ENCODE results near the gene MAPKAPK2.
"Not testable (repeated sequence)": the region's sequence is repeated elsewhere in the genome, so short reads cannot be mapped to it uniquely, and the experiment has no call there.

The MAPKAPK2 gene

DNA sequence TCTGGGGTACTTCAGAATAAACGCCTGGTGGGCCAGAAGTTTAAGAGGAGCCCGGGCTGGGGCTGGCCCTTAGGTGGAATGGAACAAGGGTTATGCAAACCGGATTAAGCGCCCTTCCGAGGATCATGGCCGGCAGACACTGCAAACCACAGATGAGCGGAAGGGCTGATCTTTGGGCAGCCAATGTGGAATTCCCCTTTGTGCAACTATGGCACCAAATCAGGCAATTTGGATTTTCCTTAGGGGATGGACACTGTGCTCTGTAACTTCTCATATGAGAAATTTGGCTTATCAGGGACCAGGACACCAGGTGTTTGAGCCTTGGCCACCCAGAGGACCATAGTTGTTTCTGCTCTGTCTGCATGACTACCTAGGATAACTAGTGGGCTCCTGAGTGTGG, 93.3 kb downstream of the MAPKAPK2 start:
- DNase-seq = no peak

DNA sequence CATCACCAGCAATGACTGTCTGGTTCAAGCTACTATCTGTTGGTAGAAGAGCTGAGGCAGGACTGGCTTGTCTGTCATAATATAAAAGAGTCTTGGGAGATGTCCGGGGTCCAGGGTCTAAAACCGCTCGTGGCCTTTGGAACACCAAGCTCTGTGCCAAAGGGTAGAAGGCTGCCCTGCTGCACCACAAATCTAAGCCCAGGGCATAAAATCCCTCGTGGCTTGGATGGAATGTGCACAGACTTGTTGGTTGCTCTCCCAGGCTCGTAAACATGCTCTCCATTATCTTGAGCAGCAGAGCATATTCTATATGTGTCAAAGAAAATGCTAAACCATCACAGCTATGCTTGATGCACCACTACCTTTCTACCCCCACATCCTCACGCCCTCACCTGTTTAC, 94.2 kb downstream of the MAPKAPK2 start:
- DNase-seq = not testable (repeated sequence)

DNA sequence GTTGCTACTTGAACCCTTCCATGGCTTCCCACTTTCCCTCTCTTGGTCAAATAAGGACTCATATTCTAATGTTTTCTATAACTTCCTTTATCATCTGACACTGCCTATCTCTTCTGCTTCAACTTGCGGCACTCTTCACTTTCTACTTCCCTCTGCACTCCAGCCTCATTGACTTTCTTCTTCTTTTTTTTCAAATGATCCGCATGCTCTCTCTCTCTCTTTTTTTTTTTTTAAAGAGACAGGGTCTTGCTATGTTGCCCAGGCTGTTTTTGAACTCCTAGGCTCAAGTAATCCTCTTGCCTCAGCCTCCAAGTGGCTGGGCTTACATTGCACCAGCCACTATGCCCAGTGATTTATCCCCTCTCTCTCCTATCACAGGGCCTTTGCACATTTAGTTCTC, 94.9 kb downstream of the MAPKAPK2 start:
- no peak for DNase-seq

DNA sequence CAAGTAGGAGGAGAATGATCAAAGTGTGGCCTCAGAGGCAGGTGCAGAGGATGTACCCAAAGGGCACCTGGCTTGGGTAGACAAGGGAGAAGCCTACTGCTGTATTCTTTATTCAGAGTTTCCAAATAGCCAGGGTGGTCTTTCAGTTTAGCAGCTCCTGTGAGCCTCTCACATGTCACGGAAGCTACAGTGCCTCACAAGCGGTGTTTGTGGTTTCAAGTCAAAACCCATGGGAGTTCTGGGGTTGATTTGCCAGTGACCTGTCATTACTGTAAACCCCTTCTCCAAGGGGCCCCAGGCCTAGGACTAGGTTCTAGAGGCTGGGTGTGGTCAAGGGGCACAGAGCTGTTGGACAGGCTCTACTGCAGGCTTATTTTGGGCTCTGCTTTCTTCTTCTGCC, 97.7 kb downstream of the MAPKAPK2 start:
- no peak for DNase-seq

DNA sequence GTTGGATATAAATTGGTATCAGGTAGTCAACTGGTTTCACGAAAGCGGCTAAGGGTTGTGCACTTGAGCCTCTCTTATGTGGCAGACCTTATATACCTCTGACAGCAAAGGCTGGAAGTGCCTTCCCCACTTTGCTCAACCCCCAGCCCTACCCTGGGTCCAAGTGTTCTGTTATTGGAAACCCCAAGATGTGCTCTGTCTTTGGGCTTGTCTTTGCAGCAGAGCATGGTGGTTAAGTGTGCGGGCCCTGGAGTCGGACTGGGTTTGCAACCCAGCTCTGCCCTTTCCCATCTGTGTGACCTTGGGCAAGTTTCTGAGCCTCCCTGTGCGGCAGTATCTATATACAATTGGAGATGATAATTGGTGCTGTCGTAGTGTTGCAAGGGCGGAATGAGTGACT, 98.8 kb downstream of the MAPKAPK2 start:
- no peak for DNase-seq

Data from C1 segment of cervical spinal cord (tissue), 14 donors.